ENCODE measurements around the gene POLN.

GRCh38 chr4:2290974-2291704 is 49.2 kb upstream of the POLN start:
- TF ChIP-seq CTCF (conservative IDR thresholded peaks at IDR 0.05) (no peak), EZH2 (IDR thresholded peaks at IDR 0.05; ENCODE audit: low read depth) (no peak)

Data from PC-9 (cell line).